ENCODE measurements around the gene COL1A1.

The COL1A1 gene

DNA sequence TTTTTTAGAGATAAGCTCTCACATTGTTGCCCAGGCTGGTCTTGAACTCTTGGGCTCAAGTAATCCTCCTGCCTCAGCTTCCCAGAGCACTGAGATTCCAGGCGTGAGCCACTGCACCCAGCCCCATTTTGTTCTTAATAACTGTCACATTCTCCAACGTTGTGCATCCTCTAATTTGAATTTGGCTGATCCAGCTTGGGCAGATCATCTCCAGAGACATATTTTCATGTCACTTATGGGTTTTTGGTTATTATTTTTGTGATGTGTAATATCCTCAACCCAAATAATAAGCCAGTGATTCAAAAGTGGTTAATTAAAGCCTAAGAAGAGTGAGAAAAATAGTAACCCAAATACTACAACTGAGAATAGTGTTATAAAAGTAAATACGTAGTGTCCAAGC is 16.2 kb upstream of the COL1A1 start:
- no peak overlapping the region for H3K4me3 ChIP-seq (replicated peaks; ENCODE audit: low read depth, low read length)
- no peak for DNase-seq (ENCODE audit: extremely low read depth, low read depth)

DNA sequence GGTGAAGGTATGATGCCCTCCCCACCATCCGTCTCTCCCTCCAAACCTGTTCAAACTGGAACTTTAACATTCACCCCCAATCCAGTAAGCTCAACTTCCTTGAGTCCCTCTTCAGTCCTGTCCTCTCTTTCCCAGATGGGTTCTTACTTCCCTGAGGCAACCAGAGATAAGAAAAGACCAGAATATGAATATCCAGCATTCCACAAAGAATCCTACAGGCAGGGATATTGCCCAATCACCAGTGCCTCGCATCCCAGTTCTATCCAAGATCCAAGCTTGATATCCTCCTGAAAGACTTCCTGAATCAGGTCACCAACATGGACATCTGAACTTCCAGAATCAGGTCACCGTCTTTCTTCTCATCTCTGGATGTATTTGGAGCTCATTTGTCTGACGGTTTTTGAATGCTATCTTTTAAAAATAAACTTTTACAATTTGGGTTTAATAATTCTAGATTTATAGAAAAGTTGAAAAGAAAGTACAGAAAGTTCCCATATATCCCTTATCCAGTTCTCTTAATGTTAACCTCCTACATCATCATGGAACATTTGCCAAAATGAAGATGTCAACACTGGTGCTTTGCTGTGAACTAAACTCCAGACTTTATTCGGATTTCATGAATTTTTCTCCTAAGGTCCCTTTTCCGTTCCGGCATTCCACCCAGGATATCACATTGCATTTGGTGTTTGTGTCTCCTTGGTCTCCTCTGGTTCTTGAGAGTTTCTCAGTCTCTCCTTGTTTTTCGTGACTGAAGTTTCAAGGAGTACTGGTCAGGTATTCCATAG is 13.7 kb upstream of the COL1A1 start:
- no peak for DNase-seq (ENCODE audit: extremely low read depth, low read depth)
- no peak overlapping the region for H3K4me3 ChIP-seq (replicated peaks; ENCODE audit: low read depth, low read length)
- TF ChIP-seq, protein P1, sequence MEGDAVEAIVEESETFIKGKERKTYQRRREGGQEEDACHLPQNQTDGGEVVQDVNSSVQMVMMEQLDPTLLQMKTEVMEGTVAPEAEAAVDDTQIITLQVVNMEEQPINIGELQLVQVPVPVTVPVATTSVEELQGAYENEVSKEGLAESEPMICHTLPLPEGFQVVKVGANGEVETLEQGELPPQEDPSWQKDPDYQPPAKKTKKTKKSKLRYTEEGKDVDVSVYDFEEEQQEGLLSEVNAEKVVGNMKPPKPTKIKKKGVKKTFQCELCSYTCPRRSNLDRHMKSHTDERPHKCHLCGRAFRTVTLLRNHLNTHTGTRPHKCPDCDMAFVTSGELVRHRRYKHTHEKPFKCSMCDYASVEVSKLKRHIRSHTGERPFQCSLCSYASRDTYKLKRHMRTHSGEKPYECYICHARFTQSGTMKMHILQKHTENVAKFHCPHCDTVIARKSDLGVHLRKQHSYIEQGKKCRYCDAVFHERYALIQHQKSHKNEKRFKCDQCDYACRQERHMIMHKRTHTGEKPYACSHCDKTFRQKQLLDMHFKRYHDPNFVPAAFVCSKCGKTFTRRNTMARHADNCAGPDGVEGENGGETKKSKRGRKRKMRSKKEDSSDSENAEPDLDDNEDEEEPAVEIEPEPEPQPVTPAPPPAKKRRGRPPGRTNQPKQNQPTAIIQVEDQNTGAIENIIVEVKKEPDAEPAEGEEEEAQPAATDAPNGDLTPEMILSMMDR (IDR thresholded peaks at IDR 0.05; ENCODE audit: low read depth, low read length, missing control alignments): no peak

More for the DNA sequence above, 16.2 kb upstream of the COL1A1 start:
- TF ChIP-seq, protein P1 (IDR thresholded peaks at IDR 0.05; ENCODE audit: low read depth, low read length, missing control alignments): no peak

DNA sequence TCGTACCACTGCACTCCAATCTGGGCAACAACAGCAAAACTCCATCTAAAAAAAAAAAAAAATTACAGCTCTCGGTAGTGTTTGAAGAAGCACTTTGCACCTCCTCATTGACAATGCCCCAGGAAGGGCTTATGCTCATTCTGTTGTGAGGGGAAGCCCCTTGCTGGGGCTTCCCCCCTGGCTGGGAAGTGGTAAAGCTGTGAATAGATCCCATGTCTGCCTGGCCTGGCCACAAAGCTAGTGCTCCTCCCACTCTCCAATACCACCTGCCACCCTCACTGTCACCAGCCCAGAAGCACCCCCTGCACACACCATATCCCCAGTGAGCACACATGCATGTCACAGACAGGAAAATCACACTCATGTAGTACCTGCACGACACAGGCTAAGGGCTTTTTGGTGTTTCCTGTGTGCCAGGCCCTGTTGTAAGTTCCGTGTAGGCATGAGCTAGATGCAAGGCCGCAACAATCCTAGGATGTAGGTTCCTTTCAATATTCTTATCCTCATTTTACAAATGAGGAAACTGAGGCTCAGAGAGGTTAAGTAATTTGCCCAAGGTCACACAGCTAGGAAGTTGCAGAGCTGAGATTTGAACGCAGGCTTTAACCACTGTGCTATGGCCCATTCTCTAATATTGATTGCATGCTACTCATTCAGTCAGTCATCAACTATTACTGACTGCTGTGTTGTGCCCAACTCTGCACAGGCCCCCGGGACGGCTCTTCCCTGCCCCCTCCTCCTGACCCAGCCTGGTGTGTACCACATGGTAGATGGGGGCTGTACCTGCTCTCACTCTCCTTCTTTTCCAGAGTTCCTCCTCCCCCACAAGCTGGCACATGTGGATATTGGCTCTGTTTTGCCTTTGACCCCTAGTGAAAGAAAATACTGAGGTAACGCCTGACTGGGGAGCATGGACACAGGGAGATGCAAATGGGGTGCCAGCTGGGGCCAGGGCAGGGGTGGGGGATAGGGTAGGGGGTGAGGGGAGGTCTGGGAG is 11.9 kb upstream of the COL1A1 start:
- DNase-seq (ENCODE audit: extremely low read depth, low read depth): no peak
- no peak overlapping the region for H3K4me3 ChIP-seq (replicated peaks; ENCODE audit: low read depth, low read length)
- TF ChIP-seq, protein P1 (IDR thresholded peaks at IDR 0.05; ENCODE audit: low read depth, low read length, missing control alignments): peak; percentile 12

DNA sequence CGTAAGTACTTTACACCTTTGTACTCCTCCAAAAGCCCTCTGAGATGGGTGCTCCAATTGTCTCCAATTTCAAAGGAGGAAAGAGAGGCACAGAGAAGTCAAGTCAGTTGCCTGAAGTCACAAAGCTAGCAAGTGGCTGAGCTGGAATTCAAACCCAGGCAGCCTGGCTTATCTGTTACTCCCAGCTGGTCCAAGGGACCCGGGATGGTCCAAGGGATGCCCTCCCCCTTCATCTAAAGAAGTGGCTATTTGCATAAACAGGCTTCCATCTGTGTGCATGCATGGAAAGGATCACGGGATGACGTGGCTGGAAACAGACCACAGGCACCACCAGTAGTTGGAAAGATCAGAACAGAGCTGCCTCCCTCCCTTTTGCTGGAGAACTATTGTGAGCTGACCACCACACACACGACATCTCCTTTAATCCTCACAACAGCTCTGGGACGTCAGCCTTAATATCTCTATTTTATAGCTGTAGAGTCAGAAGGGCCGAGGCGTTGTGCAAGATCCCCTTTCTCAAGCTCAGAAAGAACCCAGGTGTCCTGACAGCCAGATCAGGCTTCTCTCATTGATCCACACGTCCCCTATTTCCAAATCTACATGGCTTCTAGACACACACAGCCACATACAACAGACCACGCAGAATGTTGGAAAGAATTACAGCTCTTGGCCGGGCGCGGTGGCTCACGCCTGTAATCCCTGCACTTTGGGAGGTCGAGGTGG is 10.9 kb upstream of the COL1A1 start:
- TF ChIP-seq, protein P1 (IDR thresholded peaks at IDR 0.05; ENCODE audit: low read depth, low read length, missing control alignments): no peak
- peak overlapping the region; percentile 18; the same call in 1 of the 2 replicates for H3K4me3 ChIP-seq (replicated peaks; ENCODE audit: low read depth, low read length)
- DNase-seq (ENCODE audit: extremely low read depth, low read depth): no peak

DNA sequence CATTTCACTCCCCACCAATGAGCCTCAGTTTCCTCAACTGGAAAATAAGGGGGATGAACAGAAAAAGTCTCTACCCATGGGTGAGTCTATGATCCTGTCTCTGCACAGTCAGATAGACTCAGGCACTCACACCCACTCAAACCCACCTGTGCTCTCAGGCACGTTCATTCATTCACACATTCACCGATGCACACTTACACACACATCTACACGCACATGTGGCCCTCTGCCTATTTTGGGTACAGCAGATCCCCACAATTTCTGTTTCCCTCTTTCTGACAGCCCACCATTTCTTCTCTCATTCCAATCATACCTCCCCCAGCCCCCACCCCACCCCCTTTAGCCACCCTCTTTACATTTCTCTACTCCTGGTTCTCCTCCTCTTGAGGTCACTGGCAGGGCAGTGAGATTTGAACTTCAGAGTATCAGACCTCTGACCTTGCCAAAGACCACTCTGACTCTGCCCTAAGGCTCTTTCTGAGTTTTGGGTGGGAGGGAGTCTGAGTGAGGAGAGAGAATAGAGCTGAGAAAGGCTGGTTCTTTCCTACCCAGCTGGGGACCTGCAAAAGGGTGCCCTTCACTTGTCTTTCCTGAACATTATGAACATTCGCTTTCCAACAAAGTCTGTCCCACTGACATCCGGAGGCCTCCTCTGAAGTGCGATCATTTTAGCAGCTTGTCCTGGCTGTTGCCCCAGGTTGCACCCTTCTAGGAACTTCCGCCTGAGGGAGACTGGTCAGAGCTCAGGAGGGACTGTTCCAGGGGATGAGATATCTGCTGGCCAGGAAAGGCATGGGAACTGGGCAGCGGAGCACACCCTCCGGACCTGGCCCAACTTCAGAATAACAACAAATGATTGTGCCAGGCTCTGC is 10.1 kb upstream of the COL1A1 start:
- TF ChIP-seq, protein P1 (IDR thresholded peaks at IDR 0.05; ENCODE audit: low read depth, low read length, missing control alignments): no peak
- DNase-seq (ENCODE audit: extremely low read depth, low read depth): no peak

More for the DNA sequence above, 10.1 kb upstream of the COL1A1 start:
- peak overlapping the region; percentile 20 for H3K4me3 ChIP-seq (replicated peaks; ENCODE audit: low read depth, low read length)
